Progenitor cell of endocrine pancreas (in vitro differentiated cells): Measurements from ENCODE around the gene CDYL. TPM values are rescaled to one million over a fixed set of nuclear protein-coding genes. Genes with fewer than 3 reads are reported as not detected.

ENCODE experiments used
- DNase-seq: peaks from one replicate; pipeline ENCODE4 v3.0.0; 2021; ENCODE audit warnings: low spot score; ENCODE audit not compliant: unreplicated experiment
- H3K27ac Mint-ChIP-seq: 2 replicates; pipeline ENCODE4 v1.8.0; 2021; ENCODE audit warnings: mild to moderate bottlenecking, moderate library complexity, mixed read lengths
- H3K27me3 Mint-ChIP-seq: 2 replicates; pipeline ENCODE4 v1.8.0; 2021; ENCODE audit warnings: mixed read lengths
- H3K36me3 Mint-ChIP-seq: 2 replicates; pipeline ENCODE4 v1.8.0; 2022; ENCODE audit warnings: mixed read lengths; ENCODE audit not compliant: insufficient read depth
- H3K4me1 Mint-ChIP-seq: 2 replicates; pipeline ENCODE4 v1.8.0; 2021; ENCODE audit warnings: low read depth, mixed read lengths
- H3K4me3 Mint-ChIP-seq: 2 replicates; pipeline ENCODE4 v1.8.0; 2021; ENCODE audit warnings: low read depth, mild to moderate bottlenecking, moderate library complexity, mixed read lengths
- H3K9me3 Mint-ChIP-seq: 2 replicates; pipeline ENCODE4 v1.8.0; 2021; ENCODE audit warnings: low read depth, mixed read lengths
- total RNA-seq: library from RNA; stranded (reverse); gene quantifications from 2 replicates; pipeline ENCODE4 v1.2.1, GENCODE V29; 2021
- TF ChIP-seq, protein P1 (sequence below): fragments of 200-600 bp; sonication (generic); IDR thresholded peaks from one replicate; pipeline ENCODE4 v1.5.0; 2021; ENCODE audit warnings: antibody characterized with exemption, mild to moderate bottlenecking; ENCODE audit not compliant: unreplicated experiment

Gene CDYL
- total RNA-seq, 1 donor from 2014 or later = 78.3 TPM

GRCh38 chr6:4759997-4760396 lies 16.2 kb upstream of the CDYL start:
- no peak overlapping the region for H3K27ac Mint-ChIP-seq
- no peak for DNase-seq
- H3K9me3 Mint-ChIP-seq = peaks cover 20% of the 10 kb centered on the region
- H3K4me1 Mint-ChIP-seq = no peaks in the 10 kb centered on the region
- TF ChIP-seq, protein P1, sequence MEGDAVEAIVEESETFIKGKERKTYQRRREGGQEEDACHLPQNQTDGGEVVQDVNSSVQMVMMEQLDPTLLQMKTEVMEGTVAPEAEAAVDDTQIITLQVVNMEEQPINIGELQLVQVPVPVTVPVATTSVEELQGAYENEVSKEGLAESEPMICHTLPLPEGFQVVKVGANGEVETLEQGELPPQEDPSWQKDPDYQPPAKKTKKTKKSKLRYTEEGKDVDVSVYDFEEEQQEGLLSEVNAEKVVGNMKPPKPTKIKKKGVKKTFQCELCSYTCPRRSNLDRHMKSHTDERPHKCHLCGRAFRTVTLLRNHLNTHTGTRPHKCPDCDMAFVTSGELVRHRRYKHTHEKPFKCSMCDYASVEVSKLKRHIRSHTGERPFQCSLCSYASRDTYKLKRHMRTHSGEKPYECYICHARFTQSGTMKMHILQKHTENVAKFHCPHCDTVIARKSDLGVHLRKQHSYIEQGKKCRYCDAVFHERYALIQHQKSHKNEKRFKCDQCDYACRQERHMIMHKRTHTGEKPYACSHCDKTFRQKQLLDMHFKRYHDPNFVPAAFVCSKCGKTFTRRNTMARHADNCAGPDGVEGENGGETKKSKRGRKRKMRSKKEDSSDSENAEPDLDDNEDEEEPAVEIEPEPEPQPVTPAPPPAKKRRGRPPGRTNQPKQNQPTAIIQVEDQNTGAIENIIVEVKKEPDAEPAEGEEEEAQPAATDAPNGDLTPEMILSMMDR = no peak
- H3K36me3 Mint-ChIP-seq = no peaks in the 10 kb centered on the region
- no peaks in the 10 kb centered on the region for H3K27me3 Mint-ChIP-seq
- H3K4me3 Mint-ChIP-seq = no peak overlapping the region

DNA sequence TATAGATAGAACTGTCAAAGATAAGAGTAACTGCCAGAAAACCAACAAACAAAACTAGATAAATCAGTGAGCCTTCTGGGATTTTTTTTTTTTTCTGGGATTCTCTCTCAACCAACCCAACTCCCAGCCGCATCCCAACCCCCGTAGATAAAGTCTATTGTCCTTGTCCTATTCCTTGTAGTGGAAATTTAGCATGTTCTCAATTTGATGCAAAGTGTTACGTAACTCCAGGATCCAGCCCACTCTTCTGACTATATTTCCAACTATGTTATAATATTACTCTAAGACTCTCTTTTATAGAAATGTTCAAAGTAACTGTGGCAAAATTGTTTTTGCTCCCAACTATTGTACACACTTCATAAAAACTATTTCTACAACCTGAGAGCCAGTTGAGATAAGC lies 15.4 kb upstream of the CDYL start:
- TF ChIP-seq, protein P1 = no peak
- Mint-ChIP-seq H3K9me3 (peaks cover 20% of the 10 kb centered on the region), H3K4me3 (no peak overlapping the region), H3K36me3 (no peaks in the 10 kb centered on the region), H3K27ac (no peak overlapping the region), H3K4me1 (no peaks in the 10 kb centered on the region), H3K27me3 (no peaks in the 10 kb centered on the region)
- no peak for DNase-seq

GRCh38 chr6:4762294-4762693 lies 13.9 kb upstream of the CDYL start:
- Mint-ChIP-seq H3K4me1 (no peaks in the 10 kb centered on the region), H3K27ac (no peak overlapping the region), H3K9me3 (peaks cover 20% of the 10 kb centered on the region), H3K4me3 (no peak overlapping the region), H3K36me3 (no peaks in the 10 kb centered on the region), H3K27me3 (no peaks in the 10 kb centered on the region)
- DNase-seq = no peak
- TF ChIP-seq, protein P1 = no peak

GRCh38 chr6:4763921-4764320 lies 12.3 kb upstream of the CDYL start:
- no peak overlapping the region for H3K27ac Mint-ChIP-seq
- H3K4me1 Mint-ChIP-seq = no peaks in the 10 kb centered on the region
- no peak overlapping the region for H3K4me3 Mint-ChIP-seq
- no peak for DNase-seq
- TF ChIP-seq, protein P1 = no peak
- H3K27me3 Mint-ChIP-seq = no peaks in the 10 kb centered on the region
- H3K36me3 Mint-ChIP-seq = no peaks in the 10 kb centered on the region
- H3K9me3 Mint-ChIP-seq = peaks cover 20% of the 10 kb centered on the region

GRCh38 chr6:4768815-4769214 lies 7.4 kb upstream of the CDYL start:
- Mint-ChIP-seq H3K36me3 (no peaks in the 10 kb centered on the region), H3K27ac (no peak overlapping the region), H3K4me1 (no peaks in the 10 kb centered on the region), H3K27me3 (peaks cover 24% of the 10 kb centered on the region), H3K4me3 (no peak overlapping the region), H3K9me3 (peaks cover 8% of the 10 kb centered on the region)
- TF ChIP-seq, protein P1 = no peak
- no peak for DNase-seq

- Mint-ChIP-seq H3K4me3 (no peak overlapping the region), H3K36me3 (no peaks in the 10 kb centered on the region), H3K27ac (no peak overlapping the region), H3K27me3 (peaks cover 36% of the 10 kb centered on the region), H3K9me3 (peaks cover 7% of the 10 kb centered on the region), H3K4me1 (peaks cover 11% of the 10 kb centered on the region)
- TF ChIP-seq, protein P1 = no peak
- no peak for DNase-seq
Measured at GRCh38 chr6:4772750-4773149, 3.5 kb upstream of the CDYL start.
